Measurements from ENCODE around the gene RNF223.

- TF ChIP-seq EP300 (IDR thresholded peaks at IDR 0.05; ENCODE audit: borderline replicate concordance in 1 of 2, low read depth in 2 of 2, low read length in 2 of 2) (no peak), PHF8 (conservative IDR thresholded peaks at IDR 0.05; ENCODE audit: low read depth, low read length) (no peak)
These were observed 24.6 kb downstream of the RNF223 start for GRCh38 chr1:1049318-1050165.

All from H1 (cell line).